ENCODE measurements around the gene PRTG.
A peak's percentile ranks its signal among the peaks of the same experiment; 100 is the strongest.
"Not testable (repeated sequence)": the region's sequence is repeated elsewhere in the genome, so short reads cannot be mapped to it uniquely, and the experiment has no call there.

PRTG gene

DNA sequence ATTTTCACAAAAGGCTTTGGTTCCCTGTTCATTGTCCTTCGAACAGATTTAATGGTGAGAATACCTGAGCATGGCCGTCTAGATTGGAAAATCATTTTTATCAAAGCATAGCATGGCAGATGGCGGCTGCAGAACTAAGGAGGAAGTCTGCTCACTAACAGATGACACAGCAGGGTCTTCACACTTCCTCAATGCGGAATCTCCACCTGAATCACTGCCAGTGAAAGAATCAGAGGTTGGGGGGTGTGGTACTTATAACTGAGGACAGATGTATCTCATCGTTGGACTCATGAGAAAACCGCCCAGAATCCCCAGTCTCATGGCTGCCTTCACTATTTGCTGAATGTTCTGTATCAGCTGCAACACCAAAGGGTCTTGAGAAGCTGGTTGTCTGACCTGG is 123.2 kb downstream of the PRTG start:
- no peaks in the 10 kb centered on the region for H3K36me3 ChIP-seq (ENCODE audit: insufficient read depth, low read length)
- H3K27ac ChIP-seq (ENCODE audit: low read depth, low read length), result no peak overlapping the region
- H3K27me3 ChIP-seq (ENCODE audit: control insufficient read depth in 1 of 2, insufficient read depth in 2 of 2, low read length in 2 of 2), result no peaks in the 10 kb centered on the region
- no peaks in the 10 kb centered on the region for H3K9me3 ChIP-seq (ENCODE audit: low read length)
- H3K4me1 ChIP-seq (ENCODE audit: insufficient read depth, low read length), result no peaks in the 10 kb centered on the region
- no peak overlapping the region for H3K9ac ChIP-seq (ENCODE audit: low read length)
- H3K4me3 ChIP-seq (ENCODE audit: low read depth in 1 of 2, low read length in 2 of 2), result no peak overlapping the region

DNA sequence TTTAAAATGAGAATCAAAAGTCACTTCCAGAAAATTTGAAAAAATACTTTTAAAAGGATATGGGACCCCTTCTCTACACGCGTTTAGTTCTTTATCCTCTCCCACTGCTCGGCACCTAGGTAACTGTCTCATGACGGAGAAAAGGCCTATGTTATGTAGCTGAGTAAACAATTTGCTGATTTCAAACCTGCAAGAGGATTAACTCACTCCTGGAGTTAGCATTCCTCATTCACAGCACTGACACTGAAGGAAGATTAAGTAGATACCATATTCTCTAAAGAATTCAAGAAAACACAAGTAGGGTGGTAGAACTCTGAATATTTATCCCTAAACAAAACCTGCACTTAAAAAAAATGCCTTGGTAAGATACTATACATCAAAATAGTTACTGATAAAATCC is 124.6 kb downstream of the PRTG start:
- H3K27ac ChIP-seq (ENCODE audit: low read depth, low read length), result no peak overlapping the region
- no peaks in the 10 kb centered on the region for H3K36me3 ChIP-seq (ENCODE audit: insufficient read depth, low read length)
- no peaks in the 10 kb centered on the region for H3K9me3 ChIP-seq (ENCODE audit: low read length)
- H3K4me1 ChIP-seq (ENCODE audit: insufficient read depth, low read length), result no peaks in the 10 kb centered on the region
- no peak overlapping the region for H3K9ac ChIP-seq (ENCODE audit: low read length)
- H3K4me3 ChIP-seq (ENCODE audit: low read depth in 1 of 2, low read length in 2 of 2), result no peak overlapping the region
- no peaks in the 10 kb centered on the region for H3K27me3 ChIP-seq (ENCODE audit: control insufficient read depth in 1 of 2, insufficient read depth in 2 of 2, low read length in 2 of 2)

DNA sequence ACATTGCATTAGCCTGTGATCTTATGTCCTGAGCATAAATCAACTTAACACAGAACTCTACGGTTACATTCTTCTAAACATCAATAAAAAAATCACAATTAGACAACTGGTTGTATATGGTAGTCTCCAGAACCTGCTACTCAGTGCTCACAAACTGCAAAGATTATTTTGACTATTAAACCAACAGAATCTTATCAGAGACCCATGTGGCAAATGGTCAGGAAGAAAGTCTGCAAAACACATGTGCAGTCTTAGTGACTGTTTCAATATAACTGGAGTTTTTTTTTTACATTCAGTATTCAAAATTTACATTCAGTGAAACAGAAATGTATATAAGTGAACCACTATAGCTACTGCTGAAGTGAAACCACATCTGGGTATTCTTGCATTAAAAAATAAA is 127.5 kb downstream of the PRTG start:
- Histone ChIP-seq H3K4me1 (ENCODE audit: insufficient read depth, low read length) (no peaks in the 10 kb centered on the region), H3K27me3 (ENCODE audit: control insufficient read depth in 1 of 2, insufficient read depth in 2 of 2, low read length in 2 of 2) (no peaks in the 10 kb centered on the region), H3K9ac (ENCODE audit: low read length) (no peak overlapping the region), H3K36me3 (ENCODE audit: insufficient read depth, low read length) (no peaks in the 10 kb centered on the region), H3K4me3 (ENCODE audit: low read depth in 1 of 2, low read length in 2 of 2) (no peak overlapping the region), H3K9me3 (ENCODE audit: low read length) (no peaks in the 10 kb centered on the region), H3K27ac (ENCODE audit: low read depth, low read length) (no peak overlapping the region)

DNA sequence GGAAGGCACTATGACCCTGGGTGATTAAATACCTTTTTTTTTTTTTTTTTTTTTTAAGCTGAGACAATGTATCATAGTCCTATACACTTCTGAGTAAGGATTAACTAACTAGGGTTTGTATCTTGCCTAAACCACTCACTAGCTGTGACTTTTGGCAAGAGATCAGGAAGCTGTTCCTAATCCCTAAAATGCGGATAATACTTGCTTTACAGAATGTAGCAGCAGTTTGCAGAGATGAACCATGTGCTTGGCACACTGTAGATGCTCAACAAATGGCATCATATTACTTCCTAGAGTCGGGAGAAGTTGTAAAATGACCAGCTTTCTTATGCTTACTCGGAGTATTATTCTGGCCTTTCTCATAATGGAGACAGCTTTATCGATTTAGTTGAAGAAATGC is 129.2 kb downstream of the PRTG start:
- Histone ChIP-seq H3K27me3 (ENCODE audit: control insufficient read depth in 1 of 2, insufficient read depth in 2 of 2, low read length in 2 of 2) (no peaks in the 10 kb centered on the region), H3K36me3 (ENCODE audit: insufficient read depth, low read length) (no peaks in the 10 kb centered on the region), H3K4me1 (ENCODE audit: insufficient read depth, low read length) (no peaks in the 10 kb centered on the region), H3K4me3 (ENCODE audit: low read depth in 1 of 2, low read length in 2 of 2) (no peak overlapping the region), H3K9me3 (ENCODE audit: low read length) (no peaks in the 10 kb centered on the region), H3K9ac (ENCODE audit: low read length) (no peak overlapping the region), H3K27ac (ENCODE audit: low read depth, low read length) (no peak overlapping the region)

DNA sequence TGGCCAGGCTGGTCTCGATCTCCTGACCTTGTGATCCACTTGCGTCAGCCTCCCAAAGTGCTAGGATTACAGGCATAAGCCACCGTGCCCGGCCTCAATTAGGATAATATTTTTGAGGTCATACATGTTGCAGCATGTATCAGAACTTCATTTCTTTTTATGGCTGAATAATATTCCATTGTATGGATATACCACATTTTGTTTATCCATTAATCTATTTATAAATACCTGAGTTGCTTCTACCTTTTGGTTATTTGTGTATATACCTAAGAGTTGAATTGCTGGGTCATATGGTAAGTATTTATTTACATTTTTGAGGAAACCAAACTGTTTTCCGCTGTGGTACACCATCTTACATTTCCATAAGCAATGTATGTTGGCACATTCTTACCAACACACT is 136.7 kb downstream of the PRTG start:
- H3K27ac ChIP-seq (ENCODE audit: low read depth, low read length), result no peak overlapping the region
- H3K9ac ChIP-seq (ENCODE audit: low read length), result no peak overlapping the region
- H3K4me1 ChIP-seq (ENCODE audit: insufficient read depth, low read length), result no peaks in the 10 kb centered on the region
- no peaks in the 10 kb centered on the region for H3K9me3 ChIP-seq (ENCODE audit: low read length)
- no peak overlapping the region for H3K4me3 ChIP-seq (ENCODE audit: low read depth in 1 of 2, low read length in 2 of 2)
- H3K36me3 ChIP-seq (ENCODE audit: insufficient read depth, low read length), result no peaks in the 10 kb centered on the region
- H3K27me3 ChIP-seq (ENCODE audit: control insufficient read depth in 1 of 2, insufficient read depth in 2 of 2, low read length in 2 of 2), result no peaks in the 10 kb centered on the region

DNA sequence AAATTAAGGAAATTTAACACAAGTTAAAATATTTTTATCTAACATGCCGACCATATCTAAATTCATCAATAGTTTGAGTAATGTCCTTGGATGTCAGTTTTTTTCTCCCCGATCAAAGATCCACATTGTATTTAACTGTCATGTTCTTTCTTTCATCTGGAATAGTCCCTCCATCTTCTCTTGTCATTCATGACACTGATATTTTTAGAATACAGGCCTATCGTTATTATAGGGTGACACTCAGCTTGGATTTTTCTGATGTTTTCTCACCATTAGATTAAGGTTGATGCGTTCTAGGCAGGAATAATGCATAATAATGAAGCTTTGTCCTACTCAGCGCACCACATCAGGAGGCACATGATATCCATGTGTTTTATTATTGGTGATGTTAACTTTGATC is 141.6 kb downstream of the PRTG start:
- H3K27ac ChIP-seq (ENCODE audit: low read depth, low read length), result no peak overlapping the region
- H3K36me3 ChIP-seq (ENCODE audit: insufficient read depth, low read length), result no peaks in the 10 kb centered on the region
- no peak overlapping the region for H3K4me3 ChIP-seq (ENCODE audit: low read depth in 1 of 2, low read length in 2 of 2)
- no peak overlapping the region for H3K9ac ChIP-seq (ENCODE audit: low read length)
- H3K9me3 ChIP-seq (ENCODE audit: low read length), result no peaks in the 10 kb centered on the region
- no peaks in the 10 kb centered on the region for H3K27me3 ChIP-seq (ENCODE audit: control insufficient read depth in 1 of 2, insufficient read depth in 2 of 2, low read length in 2 of 2)
- no peaks in the 10 kb centered on the region for H3K4me1 ChIP-seq (ENCODE audit: insufficient read depth, low read length)

DNA sequence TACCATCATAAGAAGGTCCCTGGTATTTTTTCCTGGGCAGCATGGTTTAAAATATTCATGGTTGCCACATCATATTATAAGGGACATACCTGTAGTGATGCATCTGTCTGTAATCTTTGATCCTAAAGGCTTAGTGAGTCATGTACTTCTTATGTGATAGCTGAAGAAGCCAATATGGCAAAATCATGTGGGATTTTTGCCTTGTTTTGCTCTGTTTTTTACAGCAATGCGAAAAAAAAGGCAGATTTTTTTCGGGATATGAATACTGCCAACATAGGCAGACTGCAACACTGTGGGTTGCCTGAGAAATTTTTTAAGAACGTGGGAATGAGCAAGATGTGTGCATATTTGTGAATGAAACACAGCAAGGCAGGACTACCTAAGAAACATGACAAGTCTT is 143.5 kb downstream of the PRTG start:
- Histone ChIP-seq H3K4me1 (ENCODE audit: insufficient read depth, low read length) (no peaks in the 10 kb centered on the region), H3K9ac (ENCODE audit: low read length) (no peak overlapping the region), H3K27ac (ENCODE audit: low read depth, low read length) (no peak overlapping the region), H3K27me3 (ENCODE audit: control insufficient read depth in 1 of 2, insufficient read depth in 2 of 2, low read length in 2 of 2) (no peaks in the 10 kb centered on the region), H3K36me3 (ENCODE audit: insufficient read depth, low read length) (no peaks in the 10 kb centered on the region), H3K9me3 (ENCODE audit: low read length) (no peaks in the 10 kb centered on the region), H3K4me3 (ENCODE audit: low read depth in 1 of 2, low read length in 2 of 2) (no peak overlapping the region)

DNA sequence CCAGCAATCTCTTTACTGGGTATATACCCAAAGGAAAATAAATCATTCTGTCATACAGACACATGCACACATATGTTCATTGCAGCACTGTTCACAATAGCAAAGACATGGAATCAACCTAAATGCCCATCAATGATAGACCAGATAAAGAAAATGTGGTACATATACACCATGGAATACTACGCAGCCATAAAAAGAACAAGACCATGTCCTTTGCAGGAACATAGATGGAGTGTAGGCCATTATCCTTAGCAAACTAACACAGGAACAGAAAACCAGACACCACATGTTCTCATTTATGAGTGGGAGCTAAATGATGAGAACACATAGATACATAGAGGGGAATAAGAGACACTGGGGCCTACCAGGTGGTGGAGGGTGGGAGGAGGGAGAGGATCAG is 149.9 kb downstream of the PRTG start:
- H3K27me3 ChIP-seq (ENCODE audit: control insufficient read depth in 1 of 2, insufficient read depth in 2 of 2, low read length in 2 of 2); H3K9ac ChIP-seq (ENCODE audit: low read length); H3K36me3 ChIP-seq (ENCODE audit: insufficient read depth, low read length); H3K27ac ChIP-seq (ENCODE audit: low read depth, low read length); H3K4me3 ChIP-seq (ENCODE audit: low read depth in 1 of 2, low read length in 2 of 2); H3K4me1 ChIP-seq (ENCODE audit: insufficient read depth, low read length); H3K9me3 ChIP-seq (ENCODE audit: low read length): not testable (repeated sequence)

DNA sequence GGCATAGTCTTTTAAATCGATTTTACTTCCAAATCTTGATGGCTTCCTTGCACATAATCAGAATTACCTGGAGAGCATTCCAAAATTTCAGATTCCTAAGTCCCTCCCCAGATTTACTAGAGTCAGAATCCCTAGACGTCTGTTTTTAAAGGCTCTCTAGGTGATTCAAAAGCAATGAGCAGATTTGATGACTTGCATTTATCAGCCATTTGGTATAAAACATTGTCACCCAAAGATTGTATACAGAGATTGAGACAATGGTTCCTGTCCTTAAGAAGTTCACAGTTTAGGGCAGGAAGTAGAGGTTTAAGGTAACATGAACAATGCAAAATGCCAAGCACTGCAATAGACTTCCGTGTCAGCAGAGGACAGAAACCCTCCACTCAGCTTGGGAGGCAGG is 152.2 kb downstream of the PRTG start:
- H3K36me3 ChIP-seq (ENCODE audit: insufficient read depth, low read length), result no peaks in the 10 kb centered on the region
- H3K27me3 ChIP-seq (ENCODE audit: control insufficient read depth in 1 of 2, insufficient read depth in 2 of 2, low read length in 2 of 2), result no peaks in the 10 kb centered on the region
- no peak overlapping the region for H3K9ac ChIP-seq (ENCODE audit: low read length)
- H3K4me3 ChIP-seq (ENCODE audit: low read depth in 1 of 2, low read length in 2 of 2), result no peak overlapping the region
- H3K4me1 ChIP-seq (ENCODE audit: insufficient read depth, low read length), result peaks cover 14% of the 10 kb centered on the region
- no peak overlapping the region for H3K27ac ChIP-seq (ENCODE audit: low read depth, low read length)
- no peaks in the 10 kb centered on the region for H3K9me3 ChIP-seq (ENCODE audit: low read length)

DNA sequence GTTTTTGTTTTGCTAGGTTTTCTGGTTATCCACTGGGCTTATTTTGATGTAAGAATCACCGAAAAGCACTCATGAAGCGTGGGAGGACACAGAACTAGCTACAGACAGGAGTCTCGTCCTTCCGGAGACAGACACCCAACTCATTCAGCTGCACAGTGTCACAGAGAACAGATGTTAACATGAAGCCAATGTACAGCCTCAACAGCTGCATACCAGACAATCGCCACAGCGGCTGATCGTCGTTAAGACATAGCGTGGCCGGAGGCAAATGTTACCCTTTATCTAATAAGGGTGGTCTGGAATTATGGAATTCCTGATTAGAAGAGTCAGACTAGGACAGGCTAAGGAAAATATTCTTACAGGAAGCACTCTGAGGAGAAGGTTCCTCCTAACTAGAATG is 153.7 kb downstream of the PRTG start:
- no peak overlapping the region for H3K27ac ChIP-seq (ENCODE audit: low read depth, low read length)
- no peaks in the 10 kb centered on the region for H3K9me3 ChIP-seq (ENCODE audit: low read length)
- H3K4me3 ChIP-seq (ENCODE audit: low read depth in 1 of 2, low read length in 2 of 2), result peak overlapping the region; percentile 10 to 74
- H3K27me3 ChIP-seq (ENCODE audit: control insufficient read depth in 1 of 2, insufficient read depth in 2 of 2, low read length in 2 of 2), result no peaks in the 10 kb centered on the region
- H3K9ac ChIP-seq (ENCODE audit: low read length), result peak overlapping the region; percentile 4
- H3K36me3 ChIP-seq (ENCODE audit: insufficient read depth, low read length), result no peaks in the 10 kb centered on the region
- peaks cover 14% of the 10 kb centered on the region for H3K4me1 ChIP-seq (ENCODE audit: insufficient read depth, low read length)

DNA sequence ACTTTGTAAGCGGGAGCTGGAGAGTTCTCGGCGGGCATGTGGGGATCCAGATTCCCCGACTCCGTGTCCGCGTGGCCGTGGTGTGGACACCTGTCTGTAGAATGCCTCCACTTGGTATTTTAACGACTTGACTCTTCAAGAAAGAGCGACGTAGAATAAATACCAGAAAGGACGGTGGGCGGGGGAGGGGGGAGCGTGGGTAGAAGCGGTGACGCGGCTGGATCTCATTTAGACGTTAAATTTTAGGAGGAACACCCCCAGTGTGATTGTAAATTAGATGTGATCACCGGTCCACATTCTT is 154.2 kb downstream of the PRTG start:
- Histone ChIP-seq H3K9me3 (ENCODE audit: low read length) (no peaks in the 10 kb centered on the region), H3K27me3 (ENCODE audit: control insufficient read depth in 1 of 2, insufficient read depth in 2 of 2, low read length in 2 of 2) (no peaks in the 10 kb centered on the region), H3K4me1 (ENCODE audit: insufficient read depth, low read length) (peaks cover 14% of the 10 kb centered on the region), H3K27ac (ENCODE audit: low read depth, low read length) (peak overlapping the region; percentile 76), H3K9ac (ENCODE audit: low read length) (peak overlapping the region; percentile 4), H3K36me3 (ENCODE audit: insufficient read depth, low read length) (no peaks in the 10 kb centered on the region), H3K4me3 (ENCODE audit: low read depth in 1 of 2, low read length in 2 of 2) (peak overlapping the region; percentile 10 to 74)

DNA sequence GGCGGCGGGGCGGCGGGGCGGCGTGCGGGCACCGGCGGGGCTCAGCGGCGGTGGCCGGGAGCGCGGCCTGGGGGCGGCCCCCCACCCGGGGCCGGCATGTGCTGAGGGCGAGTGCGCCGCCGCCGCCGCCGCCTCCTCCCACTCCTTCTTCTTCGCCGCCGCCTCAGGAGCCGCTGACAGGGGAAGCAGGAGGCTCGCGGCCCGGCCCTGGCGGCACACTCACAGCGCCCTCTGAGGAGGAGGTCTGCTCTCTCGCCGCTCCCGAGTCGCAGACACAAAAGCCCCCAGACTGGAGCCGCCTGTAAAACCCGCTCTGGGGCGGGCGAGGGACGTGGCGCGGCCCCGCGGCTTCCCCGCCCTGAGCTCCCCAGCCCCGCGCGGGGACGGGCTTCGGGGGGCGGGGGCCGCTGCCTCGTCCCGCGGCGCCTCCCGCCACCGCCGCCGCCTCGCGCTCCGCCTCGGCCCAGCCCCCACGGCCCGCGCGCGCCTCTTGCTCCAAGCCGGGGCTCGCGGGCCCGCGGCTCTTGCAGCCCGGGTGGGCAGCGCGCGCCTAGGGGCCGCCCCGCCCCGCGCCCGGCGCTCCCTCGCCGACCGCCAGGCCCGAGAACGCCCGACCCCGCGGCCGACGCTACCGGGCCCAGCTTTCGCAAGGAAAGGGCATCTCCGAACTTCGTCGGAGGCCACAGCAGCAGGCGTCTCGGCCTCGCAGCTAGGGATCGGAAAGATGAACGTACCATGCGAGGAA is 154.7 kb downstream of the PRTG start, which contains the start of gene PYGO1:
Gene PYGO1 (minus strand): TSS at position 276 of the 745 bp plus-strand sequence. CDS start 462 bp downstream, outside the sequence.
- Histone ChIP-seq H3K36me3 (ENCODE audit: insufficient read depth, low read length) (no peaks in the 10 kb centered on the region), H3K9ac (ENCODE audit: low read length) (peak within 1 kb of the TSS; percentile 4)

More for the DNA sequence above, 154.7 kb downstream of the PRTG start, which contains the start of gene PYGO1:
- peaks cover 14% of the 10 kb centered on the region for H3K4me1 ChIP-seq (ENCODE audit: insufficient read depth, low read length)
- no peaks in the 10 kb centered on the region for H3K9me3 ChIP-seq (ENCODE audit: low read length)
- H3K27me3 ChIP-seq (ENCODE audit: control insufficient read depth in 1 of 2, insufficient read depth in 2 of 2, low read length in 2 of 2), result no peaks in the 10 kb centered on the region
- peak within 1 kb of the TSS; percentile 60 to 74 for H3K4me3 ChIP-seq (ENCODE audit: low read depth in 1 of 2, low read length in 2 of 2)
- H3K27ac ChIP-seq (ENCODE audit: low read depth, low read length), result peak within 1 kb of the TSS; percentile 76
